Epidermal melanocyte (primary cell): ENCODE data around the gene HAUS7.

Source experiments
- DNase-seq: peaks from one replicate; pipeline ENCODE4 v3.0.0; 2011; ENCODE audit warnings: low spot score; ENCODE audit not compliant: insufficient read length

HAUS7 gene

DNA sequence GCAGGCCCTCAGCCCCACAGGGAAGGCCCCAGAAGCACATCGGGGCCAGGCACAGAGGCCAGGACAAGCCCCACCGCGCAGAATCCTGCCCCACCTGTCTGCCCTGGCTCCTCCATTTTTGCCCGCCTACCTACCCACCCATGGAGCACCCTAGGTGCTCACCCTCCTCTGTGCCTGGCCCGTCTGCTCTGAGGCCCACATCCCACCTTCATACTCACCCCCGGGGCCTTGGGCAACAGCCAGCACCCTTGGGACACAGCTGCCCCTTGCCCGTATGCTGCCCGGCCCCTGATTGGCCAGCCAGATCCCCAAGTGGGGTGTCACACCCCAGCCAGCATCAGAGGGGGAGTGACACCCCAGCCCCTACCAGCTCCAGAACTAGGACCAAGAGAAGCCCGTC is 13.7 kb downstream of the HAUS7 start:
- no peak for DNase-seq

DNA sequence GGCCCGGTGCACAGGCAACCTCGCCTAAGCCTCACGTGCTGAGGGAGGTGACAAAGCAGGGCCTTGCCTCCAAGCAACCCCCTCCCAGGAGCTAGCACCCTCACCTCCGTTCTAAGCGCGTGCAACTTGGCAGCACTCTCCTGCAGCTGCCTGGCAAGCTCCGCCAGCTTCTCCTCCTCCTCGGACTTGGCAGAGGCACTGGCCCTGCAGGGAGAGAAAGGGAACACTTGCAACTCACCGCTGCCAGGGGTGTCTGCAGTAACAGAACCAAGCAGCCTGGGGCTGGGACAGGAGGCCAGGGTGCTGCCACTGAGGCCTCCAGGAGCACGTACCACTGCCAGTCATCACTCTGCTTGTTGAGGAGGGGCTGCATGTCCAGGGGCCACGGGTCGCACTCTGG is 14.2 kb downstream of the HAUS7 start:
- DNase-seq = no peak

DNA sequence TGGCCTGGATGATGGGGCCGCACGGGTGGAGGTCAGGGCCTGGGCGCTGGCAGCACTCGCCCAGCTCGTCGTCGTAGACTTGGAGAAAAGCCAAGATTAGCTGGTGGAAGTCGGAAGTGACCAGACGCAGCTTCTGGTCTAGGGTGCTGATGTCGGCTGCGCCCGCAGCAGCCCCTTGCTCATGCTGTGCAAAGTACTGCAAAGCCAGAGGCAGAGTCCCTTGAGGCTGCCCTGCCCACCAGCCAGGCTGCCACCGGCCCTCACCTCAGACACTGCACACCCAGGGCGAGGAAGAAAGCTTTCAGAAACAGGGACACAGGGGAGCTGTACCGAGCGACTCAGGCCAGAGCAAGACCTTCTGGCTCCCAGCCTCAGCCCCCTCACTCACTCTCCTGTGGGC is 14.8 kb downstream of the HAUS7 start:
- no peak for DNase-seq

DNA sequence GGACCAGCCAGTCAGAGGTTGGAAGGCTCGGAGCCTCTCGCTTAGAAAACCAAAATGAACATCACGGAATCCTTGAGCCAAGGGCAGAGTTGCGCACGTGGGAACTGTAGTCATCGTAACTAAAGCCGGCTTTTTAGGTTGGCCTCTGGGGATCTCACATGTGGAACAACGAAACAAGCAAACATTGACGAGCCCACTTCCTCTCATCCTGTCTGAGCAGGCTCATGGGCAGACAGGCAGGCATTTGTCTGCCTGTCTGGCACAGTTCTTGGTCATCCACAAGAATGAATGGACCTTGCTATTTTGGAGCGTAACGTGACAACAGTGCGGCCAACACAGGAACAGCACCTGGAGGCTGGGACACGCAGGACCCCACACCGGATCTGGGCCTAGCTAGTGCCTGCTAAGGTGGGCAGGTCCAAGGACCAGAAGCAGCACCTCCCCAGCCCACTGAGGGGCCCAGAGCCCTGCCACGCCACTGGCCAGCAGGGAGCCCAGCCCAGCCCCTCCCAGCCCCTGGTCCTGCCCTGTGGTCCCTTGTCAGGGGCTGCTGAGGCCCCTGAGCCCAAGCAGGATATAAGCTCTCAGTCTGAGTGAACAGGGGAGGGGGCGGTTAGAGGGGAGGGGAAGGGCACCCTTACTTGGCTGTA is 15.3 kb downstream of the HAUS7 start:
- DNase-seq = no peak

DNA sequence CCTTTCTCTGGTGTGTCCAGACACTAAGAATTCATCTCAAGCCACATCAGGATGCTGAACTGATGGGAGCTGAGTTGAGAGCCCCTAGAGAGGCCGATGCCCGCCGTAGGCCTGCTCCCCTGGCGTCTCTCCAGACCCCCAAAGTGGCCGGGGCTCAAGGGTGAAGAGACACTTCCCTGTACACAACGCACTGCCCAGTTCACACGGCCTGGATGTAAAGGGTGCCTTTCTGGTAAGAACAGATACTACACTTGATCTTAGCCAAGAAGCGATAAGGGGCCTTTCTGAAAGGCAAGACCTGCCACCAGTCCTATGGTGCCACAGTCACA is 19.5 kb downstream of the HAUS7 start:
- no peak for DNase-seq

DNA sequence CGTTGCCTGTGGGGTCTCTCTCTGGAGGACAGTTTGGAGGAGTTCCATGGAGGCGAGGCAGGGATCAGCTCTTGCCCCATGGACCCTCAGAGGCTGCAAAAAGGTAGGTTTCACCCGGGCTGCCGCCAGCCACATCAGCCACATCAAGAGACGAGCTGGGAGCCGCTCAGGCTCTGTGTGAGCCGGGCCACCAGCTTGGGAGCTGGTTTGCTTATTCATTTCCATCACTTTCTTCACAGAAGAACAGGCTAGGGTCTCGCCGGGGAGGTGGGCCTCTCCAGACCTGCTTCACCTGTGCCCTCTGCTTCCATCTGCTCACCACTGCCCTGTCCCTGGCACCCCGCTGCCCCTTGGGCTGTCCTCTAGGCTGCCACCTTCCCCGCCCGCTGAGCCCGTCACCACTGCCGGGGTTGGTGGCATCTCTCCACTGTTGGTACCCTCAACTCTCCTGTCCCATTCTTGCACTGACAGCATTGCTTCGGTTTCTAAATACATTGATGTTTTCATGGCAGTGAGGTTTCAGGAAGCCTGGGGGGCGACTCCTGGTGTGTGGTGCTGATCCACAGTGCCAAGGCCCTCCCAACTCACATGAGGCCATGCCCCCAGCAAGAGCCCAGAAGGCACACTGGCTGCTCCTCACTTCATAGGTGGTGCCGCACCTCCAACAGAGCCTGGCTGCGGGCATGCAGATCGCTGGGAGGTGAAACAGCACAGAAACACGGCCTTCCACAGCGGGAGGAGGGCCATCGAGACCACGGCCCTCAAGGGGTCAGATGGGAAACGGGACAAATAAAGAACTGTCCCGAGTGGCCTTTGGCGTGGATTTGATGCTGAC is 20.0 kb downstream of the HAUS7 start:
- no peak for DNase-seq

DNA sequence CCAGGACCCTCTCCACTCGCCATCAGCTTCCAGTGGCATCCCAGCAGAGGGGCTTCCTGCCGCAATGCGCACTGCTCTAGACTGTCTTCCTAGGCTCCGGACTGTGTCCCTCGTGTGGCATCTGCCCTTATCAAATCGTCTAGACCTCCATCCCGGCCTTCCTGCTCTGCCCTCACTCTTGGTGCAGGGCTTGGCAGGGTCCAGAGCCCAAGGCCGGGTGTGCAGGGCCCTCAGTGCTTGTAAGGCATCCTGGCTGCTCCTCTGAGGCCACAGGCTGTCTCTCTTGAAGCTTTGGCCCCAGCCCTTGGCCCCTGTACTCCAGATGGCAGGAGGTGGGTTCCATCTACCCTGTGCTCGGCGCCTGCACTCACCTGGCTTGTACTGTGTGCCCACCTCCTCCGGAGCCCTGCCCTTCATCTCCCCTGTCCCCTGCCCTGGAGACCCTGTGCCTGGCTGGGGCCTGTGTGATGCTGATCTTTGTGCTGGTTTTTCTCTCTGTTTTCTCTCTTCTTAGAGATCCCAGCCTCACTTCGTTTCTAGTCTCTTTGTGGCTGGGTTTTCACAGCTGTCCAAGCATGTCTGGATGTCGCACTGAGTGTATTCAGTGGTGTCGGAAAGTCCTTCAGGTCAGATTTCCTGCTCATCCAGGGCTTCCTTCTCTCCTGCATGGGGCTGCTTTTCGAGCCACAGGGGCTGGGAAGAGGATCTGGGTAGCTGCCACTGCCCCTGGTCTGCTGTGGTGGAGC is 20.8 kb downstream of the HAUS7 start:
- DNase-seq = no peak

DNA sequence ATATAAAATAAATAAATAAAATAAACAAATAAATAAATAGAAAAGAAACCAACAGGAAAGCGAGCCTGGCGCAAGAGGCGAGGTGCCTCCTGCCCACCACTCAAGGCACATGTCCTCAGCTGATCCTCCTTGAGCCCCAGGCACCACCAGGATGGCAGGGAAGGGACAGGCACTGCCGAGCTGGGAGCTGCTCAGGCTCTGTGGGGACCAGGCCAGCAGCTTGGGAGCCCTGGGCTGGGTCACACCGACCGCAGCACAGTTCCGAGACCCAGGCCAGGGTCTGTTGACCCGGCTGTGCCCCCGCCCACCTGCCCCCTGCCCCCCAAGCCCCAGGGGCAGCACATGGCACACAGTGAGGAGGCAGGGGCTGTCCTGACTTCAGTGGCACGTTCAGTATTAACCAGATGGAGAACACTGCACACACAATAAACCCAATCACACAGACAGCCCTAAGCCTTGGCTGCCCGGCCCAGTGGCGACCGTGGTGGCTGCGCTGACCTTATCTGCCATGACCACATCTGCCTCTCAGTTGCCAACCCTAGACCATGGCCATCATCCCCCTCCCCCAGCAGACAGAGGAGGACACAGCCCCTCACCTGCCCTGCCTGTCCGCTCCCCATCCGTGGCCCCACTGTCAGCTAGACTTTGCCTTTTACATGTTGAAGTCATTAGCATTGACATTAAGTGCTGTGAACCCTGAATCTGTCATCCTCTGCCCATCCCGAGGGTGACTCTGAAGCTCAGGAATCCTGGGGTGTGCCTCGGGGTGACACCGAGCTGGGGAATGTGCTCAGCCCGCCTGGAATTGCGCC is 21.6 kb downstream of the HAUS7 start:
- DNase-seq = no peak

DNA sequence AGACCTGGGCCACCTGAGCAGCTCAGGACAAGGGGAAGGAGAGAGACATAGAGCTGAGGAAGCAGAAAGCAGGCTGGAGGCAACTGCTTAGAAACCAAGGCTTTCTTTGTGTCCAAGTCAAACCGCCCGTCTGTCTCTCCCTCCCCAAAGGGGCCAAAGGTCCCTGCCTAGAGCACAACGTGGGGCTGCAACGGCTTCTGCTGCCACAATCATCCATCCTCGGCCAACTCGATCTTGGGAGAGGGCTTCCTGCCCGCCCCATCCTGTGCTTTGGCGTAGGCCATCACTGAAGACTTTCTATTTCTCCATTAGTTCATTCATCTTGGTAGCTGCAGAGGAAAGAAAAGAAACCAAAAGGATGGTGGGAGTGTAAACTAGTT is 22.8 kb downstream of the HAUS7 start:
- DNase-seq = no peak

DNA sequence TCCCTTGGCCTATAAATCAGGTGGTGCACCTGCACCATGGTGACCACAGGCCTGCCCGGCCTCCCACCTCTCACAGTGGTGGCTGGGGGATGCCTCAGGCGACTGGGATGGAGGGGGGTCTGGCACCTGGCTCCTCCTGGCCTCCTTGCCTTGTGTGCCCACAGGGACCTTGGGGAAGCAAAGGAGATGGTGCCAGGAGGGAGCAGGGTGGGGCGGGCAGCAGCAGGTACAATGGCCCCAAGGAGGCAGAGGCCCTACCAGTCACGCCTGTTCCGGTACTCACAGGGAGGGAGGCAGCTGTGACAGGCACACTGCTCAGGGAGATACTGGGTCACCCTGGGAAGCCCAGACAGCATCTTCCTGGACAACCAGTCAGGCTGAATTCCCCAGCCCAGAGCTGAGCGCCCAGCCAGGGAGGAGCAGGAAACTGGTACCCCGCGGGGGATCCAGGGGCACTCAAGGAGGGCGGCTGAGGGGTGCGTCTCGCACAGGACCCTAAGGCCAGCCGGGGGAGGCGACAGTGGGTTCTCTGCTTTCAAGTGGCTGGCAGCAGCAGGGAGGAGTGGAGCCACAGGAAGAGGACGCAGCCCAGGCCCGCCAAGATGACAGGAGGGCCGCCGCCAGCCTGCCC is 23.3 kb downstream of the HAUS7 start:
- no peak for DNase-seq

DNA sequence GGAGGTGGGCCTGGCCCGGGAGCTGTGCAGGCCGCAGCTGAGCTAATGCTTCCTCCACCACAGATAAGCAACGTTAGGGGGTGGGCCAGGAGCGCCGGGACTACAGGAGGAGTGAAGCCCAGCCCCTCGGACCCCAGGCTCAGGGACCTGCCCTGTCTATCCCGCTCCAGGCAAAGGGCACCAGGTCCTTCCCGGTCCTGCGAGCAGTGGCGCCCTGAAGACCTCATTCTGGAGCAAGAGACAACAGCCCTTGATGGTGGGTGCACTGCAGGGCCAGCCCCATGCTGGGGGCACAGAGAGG is 23.8 kb downstream of the HAUS7 start:
- DNase-seq = no peak

DNA sequence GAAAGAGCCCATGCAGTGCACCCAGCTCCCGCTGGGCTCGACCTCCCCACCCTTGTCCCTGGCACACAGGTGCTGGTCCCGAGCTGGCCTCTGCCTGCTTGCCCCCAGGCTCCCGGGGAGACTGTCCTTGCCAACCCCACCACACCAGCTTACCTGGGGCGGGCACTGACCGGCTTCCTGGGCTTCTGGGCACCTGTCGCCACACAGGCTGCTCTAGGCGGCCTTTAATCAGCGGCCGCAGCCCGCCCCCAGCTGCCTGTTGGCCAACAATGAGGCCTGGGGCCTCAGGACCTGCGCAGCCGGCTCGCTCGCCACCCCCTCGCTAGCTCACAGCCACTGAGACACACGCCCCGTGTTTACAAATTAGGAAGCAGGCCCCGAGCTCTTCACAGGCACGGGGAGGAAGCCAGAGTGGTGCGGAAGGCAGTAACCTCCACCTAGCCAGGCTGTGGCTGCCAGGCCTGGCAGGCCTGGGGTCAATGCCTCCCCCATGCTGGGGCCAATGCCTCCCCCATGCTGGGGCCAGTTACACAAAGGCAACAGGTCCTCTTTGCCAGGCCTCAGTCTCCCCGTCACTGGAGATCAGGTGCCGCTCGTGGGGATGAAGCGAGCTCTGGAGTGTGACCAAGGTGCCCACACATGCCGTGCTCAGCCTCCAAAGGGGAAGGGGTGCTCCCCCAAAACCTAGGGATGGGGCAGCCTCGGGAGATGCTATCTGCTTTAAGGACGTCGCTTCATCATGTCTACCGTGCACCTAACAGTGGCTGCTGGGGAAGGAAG is 24.3 kb downstream of the HAUS7 start, which contains the start of gene TREX2:
Gene TREX2, minus strand, starts transcription at position 201 of the 780 bp plus-strand sequence. CDS start 626 bp downstream, outside the sequence.
- DNase-seq = no peak

DNA sequence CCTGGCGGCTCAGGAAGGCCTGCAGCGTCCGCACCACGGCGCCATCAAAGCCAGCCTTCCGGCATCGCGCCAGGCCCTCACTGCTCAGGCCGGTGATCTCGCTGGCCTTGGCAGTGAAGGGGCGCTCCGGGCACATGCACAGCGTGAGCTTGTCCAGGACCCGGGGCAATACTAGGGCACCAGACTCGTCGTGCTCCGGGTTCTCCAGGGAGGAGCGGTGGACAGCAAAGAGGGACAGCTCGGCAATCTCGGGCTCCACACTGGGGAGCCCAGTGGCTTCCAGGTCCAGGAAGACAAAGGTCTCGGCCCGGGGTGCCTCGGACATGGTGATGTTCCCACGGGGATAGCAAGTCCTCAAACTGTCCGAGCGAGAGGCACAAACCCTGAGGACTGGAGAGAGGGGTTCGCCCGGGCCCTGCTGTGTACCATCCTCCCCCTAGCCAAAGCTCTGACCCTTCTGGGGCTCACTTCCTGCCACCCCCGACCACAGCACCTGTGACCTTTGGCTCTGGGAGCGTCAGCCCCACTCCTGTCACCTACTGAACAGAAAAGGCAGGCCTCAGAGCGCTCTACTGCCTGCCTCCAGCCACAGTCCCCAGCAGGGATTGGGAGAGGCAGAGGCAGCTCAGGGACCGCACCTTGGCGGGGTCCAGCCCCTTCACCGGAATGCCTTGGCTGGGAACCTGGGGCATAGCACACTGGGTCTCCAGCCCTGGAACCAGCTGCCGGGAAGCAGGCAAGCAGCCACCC is 25.1 kb downstream of the HAUS7 start:
- no peak for DNase-seq

DNA sequence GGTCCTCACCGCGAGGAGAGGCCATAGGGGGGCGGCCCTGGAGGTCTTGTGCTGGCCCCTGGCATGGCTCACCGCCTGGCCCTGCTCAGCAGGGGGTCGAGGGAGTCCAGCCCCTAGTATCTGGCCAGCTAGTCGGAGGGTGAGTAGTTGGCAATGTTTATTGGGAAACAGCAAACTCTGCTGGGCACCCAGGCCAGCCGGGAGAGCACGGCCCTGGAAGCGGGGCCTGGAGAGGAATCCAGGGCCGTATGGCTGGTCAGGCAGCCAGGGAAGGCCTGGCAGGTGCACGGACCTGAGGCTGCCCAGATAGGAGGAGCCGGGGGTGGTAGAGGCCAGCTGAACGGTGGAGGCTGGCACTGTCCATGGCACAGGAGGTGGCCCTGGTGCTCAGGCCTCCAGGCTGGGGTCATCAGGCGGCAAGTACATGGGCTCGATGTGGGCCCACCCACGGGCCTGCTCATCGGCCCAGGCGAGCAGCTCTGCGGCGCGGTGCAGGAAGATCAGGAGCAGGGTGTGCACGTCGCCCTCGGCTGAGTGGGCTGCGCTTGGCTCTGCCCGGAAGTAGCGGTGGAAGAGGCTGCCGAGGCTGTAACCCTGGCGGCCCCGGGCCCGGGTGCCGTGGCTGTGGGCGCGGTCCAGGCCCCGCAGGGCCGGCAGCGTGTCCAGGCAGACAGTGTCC is 25.9 kb downstream of the HAUS7 start:
- DNase-seq = no peak

DNA sequence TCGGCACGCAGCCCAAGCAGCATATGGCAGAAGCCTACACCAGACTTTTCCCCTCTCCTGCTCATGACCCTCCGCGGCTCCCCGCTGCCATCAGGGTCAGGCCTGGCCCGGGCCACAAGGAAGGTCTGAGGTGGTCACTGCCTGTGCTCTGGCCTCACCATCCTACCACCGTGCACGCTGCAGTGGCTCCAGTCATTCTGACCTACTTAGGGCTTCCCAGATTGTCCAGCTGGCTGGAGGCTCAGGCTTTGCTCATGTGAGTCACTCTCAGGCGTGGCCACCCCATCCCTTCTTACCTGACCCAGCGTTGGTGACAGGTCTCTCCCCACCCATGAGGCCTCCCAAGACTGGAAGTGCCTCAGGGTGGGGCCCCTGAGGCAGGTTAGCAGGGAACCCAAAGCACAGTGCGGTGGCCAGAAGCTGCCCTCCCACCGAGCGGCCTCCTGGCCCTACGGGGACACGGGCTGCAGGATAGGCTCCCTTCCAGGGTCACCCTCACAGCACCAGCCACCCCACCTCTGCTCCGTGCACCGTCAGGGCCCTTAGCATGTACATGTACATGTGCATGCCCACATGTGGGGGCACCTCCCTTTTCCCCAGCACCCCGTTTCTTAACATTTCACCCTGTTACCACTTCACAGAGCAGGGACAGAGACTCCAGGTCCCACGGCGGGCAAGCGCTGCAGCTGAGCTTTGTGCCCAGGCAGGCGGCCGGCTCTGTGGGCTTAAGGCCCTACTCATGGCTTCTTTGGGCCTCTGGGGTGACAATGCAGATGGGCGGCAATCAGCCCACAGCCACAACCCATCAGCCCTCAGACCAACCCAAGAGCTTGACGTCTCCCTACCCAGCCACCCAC is 26.7 kb downstream of the HAUS7 start:
- no peak for DNase-seq

DNA sequence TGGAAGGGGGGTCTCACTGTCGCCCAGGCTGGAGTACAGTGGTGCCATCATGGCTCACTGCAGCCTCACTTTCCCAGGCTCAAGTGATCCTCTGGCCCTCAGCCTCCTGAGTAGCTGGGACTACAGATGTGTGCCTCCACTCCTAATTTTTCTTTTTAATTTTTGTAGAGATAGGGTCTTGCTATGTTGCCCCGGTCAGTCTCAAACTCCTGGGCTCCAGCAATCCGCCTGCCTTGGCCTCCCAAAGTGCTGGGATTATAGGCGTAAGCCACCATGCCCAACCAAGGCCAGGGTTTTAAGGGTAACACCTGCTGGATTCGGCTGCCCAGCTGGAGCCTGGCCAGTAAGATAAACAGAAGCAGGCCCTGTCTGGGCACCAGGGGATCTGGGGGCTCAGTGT is 27.9 kb downstream of the HAUS7 start:
- no peak for DNase-seq

DNA sequence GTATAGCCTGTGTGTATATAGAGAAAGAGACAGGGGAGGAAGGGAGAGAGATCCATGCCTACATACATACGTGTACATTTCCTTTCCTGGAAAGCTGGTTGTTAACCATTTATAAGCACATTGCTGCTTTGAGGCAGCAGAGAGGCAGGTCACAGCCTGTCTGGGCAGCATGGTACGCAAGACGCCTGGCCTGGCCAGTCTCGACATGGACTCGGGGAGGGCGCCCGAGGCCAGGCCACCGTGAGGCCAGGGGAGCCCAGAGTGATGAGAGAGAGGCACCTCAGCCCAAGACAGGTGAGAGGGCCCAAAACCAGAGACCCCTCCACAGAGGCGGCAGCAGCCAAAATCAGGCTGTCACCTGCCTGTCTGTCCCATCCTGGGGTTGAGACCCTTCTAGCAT is 28.4 kb downstream of the HAUS7 start:
- no peak for DNase-seq

DNA sequence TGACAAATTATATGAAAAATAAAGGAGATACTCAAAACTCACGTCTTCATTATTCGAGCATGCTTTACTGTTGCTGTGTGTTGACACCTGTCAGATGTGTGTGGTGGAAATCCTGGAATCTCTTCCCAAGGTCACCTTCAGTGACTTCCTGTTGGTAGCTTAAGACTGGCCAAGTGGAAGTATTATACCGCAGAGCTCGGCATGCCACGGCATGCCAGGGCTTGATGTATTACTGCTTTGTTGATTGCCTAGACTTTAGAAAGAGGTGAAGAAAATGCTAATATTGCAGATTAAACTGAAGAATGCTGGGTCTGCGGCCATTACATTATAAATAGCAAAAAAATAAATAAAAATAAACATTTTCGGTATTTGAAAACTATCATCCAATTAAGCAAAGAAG is 29.1 kb downstream of the HAUS7 start:
- no peak for DNase-seq
